GM12878 (cell line): ENCODE data around the gene CDH8.

Source experiments
- CBX5 ChIP-seq: sonication (generic); IDR thresholded peaks from 2 replicates; pipeline ENCODE4 v1.6.1; 2016; ENCODE audit warnings: low read depth, moderate library complexity, mild to moderate bottlenecking, inconsistent platforms
- EGR1 ChIP-seq, 2 experiments: IDR thresholded peaks; 1 replicate in 1 of 2; 2 replicates in 1 of 2; pipeline ENCODE4 v1.6.1; 2011 to 2012; ENCODE audit warnings: low read depth in 2 of 2, low read length in 2 of 2, borderline replicate concordance in 1 of 2, mild to moderate bottlenecking in 1 of 2, moderate library complexity in 1 of 2
- GATAD2B ChIP-seq: fragments of 450-650 bp; conservative IDR thresholded peaks from 2 replicates; pipeline ENCODE4 v1.6.1; 2017; ENCODE audit warnings: low read depth, mild to moderate bottlenecking, moderate library complexity
- IKZF1 ChIP-seq: fragments of 450-650 bp; conservative IDR thresholded peaks from 2 replicates; pipeline ENCODE4 v1.6.1; 2017; ENCODE audit warnings: antibody characterized with exemption, mild to moderate bottlenecking
- NR2C2 ChIP-seq: IDR thresholded peaks from 2 replicates; pipeline ENCODE4 v1.6.1; 2011; ENCODE audit warnings: borderline replicate concordance, low read depth; ENCODE audit not compliant: control insufficient read depth, insufficient read length
- RCOR1 ChIP-seq: conservative IDR thresholded peaks from 2 replicates; pipeline ENCODE4 v1.6.1; 2012; ENCODE audit warnings: low read depth, low read length, improper control_type of control experiment
- SMC3 ChIP-seq: IDR thresholded peaks from 2 replicates; pipeline ENCODE4 v1.6.1; 2011; ENCODE audit warnings: low read length, improper control_type of control experiment, borderline replicate concordance
- TF ChIP-seq, protein P1 (sequence below), 3 experiments: IDR thresholded peaks in 2 of 3; conservative IDR thresholded peaks in 1 of 3; 2 replicates each; pipeline ENCODE4 v1.5.1; 2011; ENCODE audit warnings: low read depth in 3 of 3, low read length in 3 of 3, mild to moderate bottlenecking in 3 of 3, control low read depth in 2 of 3, moderate library complexity in 2 of 3, inconsistent platforms in 1 of 3, mixed read lengths in 1 of 3; ENCODE audit not compliant: control insufficient read depth in 2 of 3, insufficient read depth in 1 of 3; ENCODE audit errors: extremely low read depth in 1 of 3
- TF ChIP-seq, protein P2 (sequence below): IDR thresholded peaks from 2 replicates; pipeline ENCODE4 v1.6.1; 2012; ENCODE audit warnings: mild to moderate bottlenecking, low read depth, low read length
- TF ChIP-seq, protein P3 (sequence below): IDR thresholded peaks from 2 replicates; pipeline ENCODE4 v1.6.1; 2012; ENCODE audit warnings: low read depth, low read length, improper control_type of control experiment

DNA sequence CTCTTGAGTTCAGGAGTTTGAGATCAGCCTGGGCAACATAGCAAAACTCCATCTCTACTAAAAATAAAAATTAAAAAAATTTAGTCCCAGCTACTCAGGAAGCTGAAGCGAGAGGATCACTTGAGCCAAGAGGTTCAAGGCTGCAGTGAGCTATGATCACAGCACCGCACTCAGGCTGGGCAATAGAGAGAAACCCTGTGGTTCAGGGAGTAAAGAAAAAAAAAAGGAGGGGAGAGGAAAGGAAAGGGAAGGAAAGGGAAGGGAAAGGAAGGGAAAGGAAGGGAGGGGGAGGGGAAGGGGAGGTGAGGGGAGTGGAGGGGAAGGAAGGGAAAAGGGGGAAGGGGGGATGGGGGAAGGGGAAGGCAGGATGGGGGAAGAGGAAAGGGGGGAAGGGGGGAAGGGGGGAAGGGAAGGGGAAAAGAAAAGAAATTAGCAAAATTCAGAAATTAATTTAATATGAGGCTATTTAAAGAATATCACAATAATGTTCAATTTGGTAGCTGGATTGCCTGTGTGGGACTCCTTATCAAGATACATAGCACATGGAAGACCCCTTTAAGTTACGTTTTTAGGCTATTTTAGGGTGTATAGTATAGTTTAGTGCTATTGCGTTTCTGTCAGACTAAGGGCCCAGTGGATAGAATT lies 424.3 kb downstream of the CDH8 start:
- no peak for TF ChIP-seq CBX5
- TF ChIP-seq SMC3, result no peak
- TF ChIP-seq, protein P1, sequence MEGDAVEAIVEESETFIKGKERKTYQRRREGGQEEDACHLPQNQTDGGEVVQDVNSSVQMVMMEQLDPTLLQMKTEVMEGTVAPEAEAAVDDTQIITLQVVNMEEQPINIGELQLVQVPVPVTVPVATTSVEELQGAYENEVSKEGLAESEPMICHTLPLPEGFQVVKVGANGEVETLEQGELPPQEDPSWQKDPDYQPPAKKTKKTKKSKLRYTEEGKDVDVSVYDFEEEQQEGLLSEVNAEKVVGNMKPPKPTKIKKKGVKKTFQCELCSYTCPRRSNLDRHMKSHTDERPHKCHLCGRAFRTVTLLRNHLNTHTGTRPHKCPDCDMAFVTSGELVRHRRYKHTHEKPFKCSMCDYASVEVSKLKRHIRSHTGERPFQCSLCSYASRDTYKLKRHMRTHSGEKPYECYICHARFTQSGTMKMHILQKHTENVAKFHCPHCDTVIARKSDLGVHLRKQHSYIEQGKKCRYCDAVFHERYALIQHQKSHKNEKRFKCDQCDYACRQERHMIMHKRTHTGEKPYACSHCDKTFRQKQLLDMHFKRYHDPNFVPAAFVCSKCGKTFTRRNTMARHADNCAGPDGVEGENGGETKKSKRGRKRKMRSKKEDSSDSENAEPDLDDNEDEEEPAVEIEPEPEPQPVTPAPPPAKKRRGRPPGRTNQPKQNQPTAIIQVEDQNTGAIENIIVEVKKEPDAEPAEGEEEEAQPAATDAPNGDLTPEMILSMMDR (IDR thresholded peaks at IDR 0.05 in 2 of 3, conservative IDR thresholded peaks at IDR 0.05 in 1 of 3; ENCODE audit: control insufficient read depth in 2 of 3, extremely low read depth in 1 of 3, insufficient read depth in 1 of 3, low read depth in 3 of 3, low read length in 3 of 3), result no peak
- no peak for TF ChIP-seq GATAD2B
- TF ChIP-seq, protein P2, sequence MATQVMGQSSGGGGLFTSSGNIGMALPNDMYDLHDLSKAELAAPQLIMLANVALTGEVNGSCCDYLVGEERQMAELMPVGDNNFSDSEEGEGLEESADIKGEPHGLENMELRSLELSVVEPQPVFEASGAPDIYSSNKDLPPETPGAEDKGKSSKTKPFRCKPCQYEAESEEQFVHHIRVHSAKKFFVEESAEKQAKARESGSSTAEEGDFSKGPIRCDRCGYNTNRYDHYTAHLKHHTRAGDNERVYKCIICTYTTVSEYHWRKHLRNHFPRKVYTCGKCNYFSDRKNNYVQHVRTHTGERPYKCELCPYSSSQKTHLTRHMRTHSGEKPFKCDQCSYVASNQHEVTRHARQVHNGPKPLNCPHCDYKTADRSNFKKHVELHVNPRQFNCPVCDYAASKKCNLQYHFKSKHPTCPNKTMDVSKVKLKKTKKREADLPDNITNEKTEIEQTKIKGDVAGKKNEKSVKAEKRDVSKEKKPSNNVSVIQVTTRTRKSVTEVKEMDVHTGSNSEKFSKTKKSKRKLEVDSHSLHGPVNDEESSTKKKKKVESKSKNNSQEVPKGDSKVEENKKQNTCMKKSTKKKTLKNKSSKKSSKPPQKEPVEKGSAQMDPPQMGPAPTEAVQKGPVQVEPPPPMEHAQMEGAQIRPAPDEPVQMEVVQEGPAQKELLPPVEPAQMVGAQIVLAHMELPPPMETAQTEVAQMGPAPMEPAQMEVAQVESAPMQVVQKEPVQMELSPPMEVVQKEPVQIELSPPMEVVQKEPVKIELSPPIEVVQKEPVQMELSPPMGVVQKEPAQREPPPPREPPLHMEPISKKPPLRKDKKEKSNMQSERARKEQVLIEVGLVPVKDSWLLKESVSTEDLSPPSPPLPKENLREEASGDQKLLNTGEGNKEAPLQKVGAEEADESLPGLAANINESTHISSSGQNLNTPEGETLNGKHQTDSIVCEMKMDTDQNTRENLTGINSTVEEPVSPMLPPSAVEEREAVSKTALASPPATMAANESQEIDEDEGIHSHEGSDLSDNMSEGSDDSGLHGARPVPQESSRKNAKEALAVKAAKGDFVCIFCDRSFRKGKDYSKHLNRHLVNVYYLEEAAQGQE, result no peak
- no peak for TF ChIP-seq EGR1 (IDR thresholded peaks at IDR 0.05; ENCODE audit: borderline replicate concordance in 1 of 2, low read depth in 2 of 2, low read length in 2 of 2)
- TF ChIP-seq RCOR1, result no peak
- TF ChIP-seq NR2C2, result no peak
- TF ChIP-seq IKZF1, result no peak
- TF ChIP-seq, protein P3, sequence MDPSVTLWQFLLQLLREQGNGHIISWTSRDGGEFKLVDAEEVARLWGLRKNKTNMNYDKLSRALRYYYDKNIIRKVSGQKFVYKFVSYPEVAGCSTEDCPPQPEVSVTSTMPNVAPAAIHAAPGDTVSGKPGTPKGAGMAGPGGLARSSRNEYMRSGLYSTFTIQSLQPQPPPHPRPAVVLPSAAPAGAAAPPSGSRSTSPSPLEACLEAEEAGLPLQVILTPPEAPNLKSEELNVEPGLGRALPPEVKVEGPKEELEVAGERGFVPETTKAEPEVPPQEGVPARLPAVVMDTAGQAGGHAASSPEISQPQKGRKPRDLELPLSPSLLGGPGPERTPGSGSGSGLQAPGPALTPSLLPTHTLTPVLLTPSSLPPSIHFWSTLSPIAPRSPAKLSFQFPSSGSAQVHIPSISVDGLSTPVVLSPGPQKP, result no peak
